ENCODE measurements around the gene NFYB. TPM values are rescaled to one million over a fixed set of nuclear protein-coding genes. Genes with fewer than 3 reads are reported as not detected.

The NFYB gene
- total and polyA plus RNA-seq, 2 donors (not counting 3 experiments of a cell fraction or from before 2014, with no cell fraction given), result 10.2 to 23.3 TPM

DNA sequence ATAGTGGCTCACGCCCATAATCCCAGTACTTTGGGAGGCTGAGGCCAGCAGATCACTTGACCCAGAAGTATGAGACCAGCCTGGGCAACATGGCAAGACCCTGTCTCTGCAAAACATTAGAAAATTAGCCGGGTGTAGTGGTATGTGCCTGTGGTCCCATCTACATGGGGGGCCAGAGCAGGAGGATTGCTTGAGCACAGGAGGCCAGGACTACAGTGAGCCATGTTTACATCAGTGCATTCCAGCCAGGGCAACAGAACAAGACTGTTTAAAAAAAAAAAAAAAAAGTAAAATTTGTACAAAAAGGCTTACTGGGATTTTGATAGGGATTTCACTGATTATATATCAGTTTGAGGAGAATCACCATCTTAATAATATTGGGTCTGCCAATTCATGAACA is 65.9 kb downstream of the NFYB start:
- Histone ChIP-seq H3K9me3 (replicated peaks; ENCODE audit: control insufficient read depth, insufficient read depth, low read length) (no peaks in the 10 kb centered on the region), H4K20me1 (replicated peaks; ENCODE audit: control insufficient read depth, extremely low read depth, insufficient read depth, low read length) (no peaks in the 10 kb centered on the region), H3K27me3 (ENCODE audit: control insufficient read depth in 2 of 2, insufficient read depth in 2 of 2, low read length in 2 of 2) (no peaks in the 10 kb centered on the region), H3K79me2 (ENCODE audit: control insufficient read depth, insufficient read depth, low read length) (peaks cover 8% of the 10 kb centered on the region), H3K4me3 (replicated peaks in 1 of 3; ENCODE audit: insufficient read depth in 1 of 3, low read depth in 1 of 3, low read length in 3 of 3) (no peak overlapping the region), H3K4me2 (ENCODE audit: insufficient read depth, low read length) (no peak overlapping the region), H3K4me1 (ENCODE audit: control insufficient read depth, extremely low read depth, insufficient read depth, low read length) (no peaks in the 10 kb centered on the region), H3K27ac (ENCODE audit: insufficient read depth, low read depth, low read length) (no peak overlapping the region), H3K9ac (replicated peaks; ENCODE audit: extremely low read depth, insufficient read depth, low read length) (no peak overlapping the region), H2AFZ (ENCODE audit: low read depth, low read length) (no peak overlapping the region), H3K9me1 (replicated peaks; ENCODE audit: control insufficient read depth, extremely low read depth, insufficient read depth, low read length) (no peaks in the 10 kb centered on the region), H3K36me3 (ENCODE audit: control insufficient read depth in 2 of 2, extremely low read depth in 1 of 2, insufficient read depth in 2 of 2, low read length in 2 of 2) (peaks cover 0 to 2% of the 10 kb centered on the region in 2 experiments)
- intact Hi-C loops (cut with micrococcal nuclease) (no loop called here), dilution Hi-C loops (cut with MboI; ENCODE audit: extremely low pct_ligation_motif_present, low sequenced_read_pairs) (no loop called here)
- ChIA-PET POLR2A (no interaction called here), CTCF (no interaction called here)
- TF ChIP-seq POLR2AphosphoS5 (IDR thresholded peaks at IDR 0.05; ENCODE audit: insufficient read depth, low read depth, low read length), result no peak
- no peak for TF ChIP-seq FOS (IDR thresholded peaks at IDR 0.05; ENCODE audit: borderline replicate concordance, insufficient read depth, low read length)
- TF ChIP-seq, protein P1, sequence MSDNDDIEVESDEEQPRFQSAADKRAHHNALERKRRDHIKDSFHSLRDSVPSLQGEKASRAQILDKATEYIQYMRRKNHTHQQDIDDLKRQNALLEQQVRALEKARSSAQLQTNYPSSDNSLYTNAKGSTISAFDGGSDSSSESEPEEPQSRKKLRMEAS (IDR thresholded peaks at IDR 0.05; ENCODE audit: insufficient read depth, insufficient read length), result no peak
- no peak for TF ChIP-seq EZH2 (IDR thresholded peaks at IDR 0.05; ENCODE audit: borderline replicate concordance, low read depth, low read length, severe bottlenecking)
- no peak for TF ChIP-seq POLR2A (IDR thresholded peaks at IDR 0.05; ENCODE audit: low read depth, low read length)
- no peak for TF ChIP-seq GATA2 (IDR thresholded peaks at IDR 0.05; ENCODE audit: insufficient read depth, insufficient read length, low read depth, low read length)
- no peak for TF ChIP-seq JUN (IDR thresholded peaks at IDR 0.05; ENCODE audit: borderline replicate concordance, insufficient read depth, insufficient read length, low read depth)
- TF ChIP-seq, protein P2, sequence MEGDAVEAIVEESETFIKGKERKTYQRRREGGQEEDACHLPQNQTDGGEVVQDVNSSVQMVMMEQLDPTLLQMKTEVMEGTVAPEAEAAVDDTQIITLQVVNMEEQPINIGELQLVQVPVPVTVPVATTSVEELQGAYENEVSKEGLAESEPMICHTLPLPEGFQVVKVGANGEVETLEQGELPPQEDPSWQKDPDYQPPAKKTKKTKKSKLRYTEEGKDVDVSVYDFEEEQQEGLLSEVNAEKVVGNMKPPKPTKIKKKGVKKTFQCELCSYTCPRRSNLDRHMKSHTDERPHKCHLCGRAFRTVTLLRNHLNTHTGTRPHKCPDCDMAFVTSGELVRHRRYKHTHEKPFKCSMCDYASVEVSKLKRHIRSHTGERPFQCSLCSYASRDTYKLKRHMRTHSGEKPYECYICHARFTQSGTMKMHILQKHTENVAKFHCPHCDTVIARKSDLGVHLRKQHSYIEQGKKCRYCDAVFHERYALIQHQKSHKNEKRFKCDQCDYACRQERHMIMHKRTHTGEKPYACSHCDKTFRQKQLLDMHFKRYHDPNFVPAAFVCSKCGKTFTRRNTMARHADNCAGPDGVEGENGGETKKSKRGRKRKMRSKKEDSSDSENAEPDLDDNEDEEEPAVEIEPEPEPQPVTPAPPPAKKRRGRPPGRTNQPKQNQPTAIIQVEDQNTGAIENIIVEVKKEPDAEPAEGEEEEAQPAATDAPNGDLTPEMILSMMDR (IDR thresholded peaks at IDR 0.05; ENCODE audit: extremely low read depth in 1 of 2, insufficient read depth in 1 of 2, low read depth in 1 of 2, low read length in 2 of 2), result no peak
- TF ChIP-seq MYC (IDR thresholded peaks at IDR 0.05; ENCODE audit: low read depth, low read length), result no peak
- FAIRE-seq, result no peak
- no peak for DNase-seq (ENCODE audit: low read depth, low spot score)
- no TSS peak for BruUV-seq (replicated peaks)

Small RNA genes lying within 50 kb of the gene (small RNA-seq; reads per million reads assigned to genes)
- not detected for gene RNA5SP370 (ENCODE audit: insufficient read depth, insufficient read length, low read depth, low replicate concordance)

Other genes starting within 250 kb of the NFYB start
- 1,253 and 1,310 TPM in 2 replicates for gene HSP90B1, start 207.8 kb downstream of the NFYB start, total RNA-seq
- 188 and 310 TPM in 2 replicates for gene HSP90B1, start 207.8 kb downstream of the NFYB start, polyA plus RNA-seq
- 35.1 and 36.8 TPM in 2 replicates for gene TDG, start 172.3 kb downstream of the NFYB start, total RNA-seq
- 13.8 and 17.6 TPM in 2 replicates for gene TDG, start 172.3 kb downstream of the NFYB start, polyA plus RNA-seq
- gene GLT8D2, start 88.0 kb downstream of the NFYB start, total RNA-seq, result 1.5 and 1.7 TPM in 2 replicates
- gene GLT8D2, start 88.0 kb downstream of the NFYB start, polyA plus RNA-seq, result 2.4 and 2.6 TPM in 2 replicates
- gene HCFC2, start 73.7 kb downstream of the NFYB start, total RNA-seq, result 13.4 and 15.6 TPM in 2 replicates
- gene HCFC2, start 73.7 kb downstream of the NFYB start, polyA plus RNA-seq, result 5.4 and 6.0 TPM in 2 replicates
- 465 and 566 TPM in 2 replicates for gene TXNRD1, start 77.6 kb upstream of the NFYB start, total RNA-seq
- gene TXNRD1, start 77.6 kb upstream of the NFYB start, polyA plus RNA-seq, result 278 and 309 TPM in 2 replicates
- 12.7 and 14.5 TPM in 2 replicates for gene EID3, start 165.5 kb upstream of the NFYB start, total RNA-seq
- gene EID3, start 165.5 kb upstream of the NFYB start, polyA plus RNA-seq, result 1.2 and 1.5 TPM in 2 replicates

Data from endothelial cell of umbilical vein (primary cell).